DMS79 (cell line): ENCODE data around the gene SPOP.
"Not testable (repeated sequence)": the region's sequence is repeated elsewhere in the genome, so short reads cannot be mapped to it uniquely, and the experiment has no call there.

ENCODE experiments used
- DNase-seq: peaks from one replicate; lab custom pipeline; 2025; lab: John Stamatoyannopoulos, UW

Gene SPOP

GRCh38 chr17:49647256-49647585 lies 30.7 kb downstream of the SPOP start:
- no peak for DNase-seq

- no peak for DNase-seq
Measured at GRCh38 chr17:49646391-49647255, 31.3 kb downstream of the SPOP start.

DNA sequence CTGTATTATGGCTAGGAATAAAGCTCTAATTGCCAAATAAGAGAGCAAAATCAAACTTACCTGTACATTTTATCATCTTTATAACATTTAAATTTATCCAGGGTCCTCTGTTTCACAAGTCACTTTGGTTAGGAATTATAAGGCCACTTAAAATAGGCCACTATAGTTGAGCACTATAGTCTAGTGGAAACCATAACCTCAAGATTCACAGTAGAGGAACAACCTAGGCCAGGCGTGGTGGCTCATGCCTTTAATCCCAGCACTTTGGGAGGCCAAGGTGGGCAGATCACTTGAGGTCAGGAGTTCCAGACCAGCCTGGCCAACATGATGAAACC lies 31.9 kb downstream of the SPOP start:
- DNase-seq, result not testable (repeated sequence)

DNA sequence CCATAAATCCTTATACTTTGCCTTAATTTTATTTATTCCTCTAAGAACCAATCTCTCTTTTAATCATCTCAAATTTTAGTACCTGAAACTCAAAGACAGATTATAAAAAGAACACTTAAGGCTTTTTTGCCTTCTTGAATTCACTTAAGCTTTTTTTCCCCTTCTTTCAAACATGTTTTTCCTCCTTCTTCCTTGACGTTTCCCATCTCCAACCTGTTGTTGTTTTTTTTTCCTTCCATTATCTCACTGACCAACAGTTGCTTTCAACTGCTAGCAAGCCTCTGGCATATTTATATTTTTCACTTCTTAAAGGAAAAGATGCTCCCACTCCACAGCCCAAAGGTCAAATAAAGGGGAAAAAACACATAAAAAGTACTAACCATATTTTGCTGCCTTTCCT lies 32.2 kb downstream of the SPOP start:
- no peak for DNase-seq

DNA sequence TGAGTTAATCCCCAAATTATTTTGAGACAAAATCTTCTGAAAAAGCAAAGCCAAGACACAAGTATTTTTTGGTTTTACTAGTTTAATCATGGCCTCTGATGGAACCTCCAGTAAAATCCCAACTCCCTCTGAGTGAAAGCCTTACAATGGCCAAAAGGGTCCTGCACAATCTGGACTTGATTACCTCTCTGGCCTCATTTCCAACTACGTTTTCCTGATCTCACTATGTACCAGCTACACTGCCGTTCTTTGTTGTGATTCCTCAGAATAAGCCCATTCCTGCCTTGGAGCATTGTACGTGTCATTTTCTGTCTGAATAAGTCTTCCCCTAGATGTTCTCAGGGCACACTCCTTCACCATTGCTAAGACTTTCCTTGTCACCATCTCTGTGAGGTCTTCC lies 37.3 kb downstream of the SPOP start:
- DNase-seq, result no peak

DNA sequence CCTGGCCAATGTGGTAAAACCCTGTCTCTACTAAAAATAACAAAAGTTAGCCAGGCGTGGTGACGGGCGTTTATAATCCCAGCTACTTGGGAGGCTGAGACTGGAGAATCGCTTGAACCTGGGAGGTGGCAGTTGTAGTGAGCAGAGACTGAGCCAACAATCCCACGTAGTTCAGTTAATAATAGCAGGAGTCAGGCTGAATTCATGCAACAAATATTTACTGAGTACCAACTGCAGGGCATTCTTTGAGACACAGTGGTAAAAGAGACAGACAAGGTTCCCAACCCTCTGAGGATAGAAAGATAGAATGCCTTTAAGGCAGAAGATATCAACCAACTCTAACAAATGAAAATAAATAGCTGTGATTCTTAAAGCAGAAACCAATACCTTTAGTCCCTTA lies 39.1 kb downstream of the SPOP start:
- no peak for DNase-seq

DNA sequence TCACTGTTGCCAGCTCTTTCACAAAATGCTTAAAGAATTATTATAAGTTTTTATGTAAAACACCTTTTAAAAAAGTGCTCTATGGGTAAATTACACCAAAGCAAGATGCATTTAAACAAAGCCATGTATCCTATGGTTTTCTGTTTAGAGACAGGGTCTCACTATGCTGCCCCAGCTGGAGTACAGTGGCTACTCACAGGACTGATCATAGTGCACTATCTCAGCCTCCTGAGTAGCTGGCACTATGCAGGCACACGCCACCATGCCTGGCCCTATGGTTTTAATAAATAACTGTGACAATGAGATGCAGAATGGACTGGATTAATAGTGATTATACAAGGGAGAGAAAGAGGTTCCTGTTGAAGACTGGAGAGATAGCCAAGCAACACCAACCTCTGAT lies 40.2 kb downstream of the SPOP start:
- no peak for DNase-seq

DNA sequence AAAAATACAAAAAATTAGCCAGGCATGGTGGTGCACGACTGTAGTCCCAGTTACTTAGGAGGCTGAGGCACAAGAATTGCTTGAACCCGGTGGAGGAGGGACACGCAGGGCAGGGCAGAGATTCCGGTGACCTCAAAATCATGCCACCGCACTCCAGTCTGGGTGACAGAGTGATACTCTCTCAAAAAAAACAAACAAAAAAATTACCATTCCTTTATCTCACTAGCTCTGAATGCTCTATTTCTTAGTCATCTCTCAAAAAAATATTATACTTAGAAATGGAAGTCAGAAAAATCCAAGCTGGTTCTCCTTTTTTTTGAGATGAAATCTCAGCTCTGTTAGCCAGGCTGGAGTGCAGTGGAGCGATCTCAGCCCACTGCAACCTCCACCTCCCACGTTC lies 40.8 kb downstream of the SPOP start:
- DNase-seq, result no peak

GRCh38 chr17:49635121-49635520 lies 42.8 kb downstream of the SPOP start:
- DNase-seq, result no peak

DNA sequence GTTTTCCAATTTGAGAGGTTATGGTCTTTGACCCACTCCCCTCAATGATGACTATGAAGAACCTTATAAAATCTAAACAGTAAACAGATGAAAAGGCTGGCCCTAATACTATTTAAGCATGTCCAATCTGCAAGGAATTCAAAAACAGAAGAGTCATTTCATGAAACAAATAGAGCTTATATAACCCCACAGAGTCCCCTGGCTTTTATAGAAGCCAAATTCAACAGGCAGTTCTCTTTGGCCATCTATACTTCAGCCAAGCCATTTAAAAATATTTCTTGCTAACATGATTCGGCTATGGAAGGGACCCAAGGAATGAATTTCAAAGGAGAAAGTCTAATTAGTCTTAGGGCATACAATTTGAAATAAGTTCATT lies 43.4 kb downstream of the SPOP start:
- DNase-seq, result no peak

DNA sequence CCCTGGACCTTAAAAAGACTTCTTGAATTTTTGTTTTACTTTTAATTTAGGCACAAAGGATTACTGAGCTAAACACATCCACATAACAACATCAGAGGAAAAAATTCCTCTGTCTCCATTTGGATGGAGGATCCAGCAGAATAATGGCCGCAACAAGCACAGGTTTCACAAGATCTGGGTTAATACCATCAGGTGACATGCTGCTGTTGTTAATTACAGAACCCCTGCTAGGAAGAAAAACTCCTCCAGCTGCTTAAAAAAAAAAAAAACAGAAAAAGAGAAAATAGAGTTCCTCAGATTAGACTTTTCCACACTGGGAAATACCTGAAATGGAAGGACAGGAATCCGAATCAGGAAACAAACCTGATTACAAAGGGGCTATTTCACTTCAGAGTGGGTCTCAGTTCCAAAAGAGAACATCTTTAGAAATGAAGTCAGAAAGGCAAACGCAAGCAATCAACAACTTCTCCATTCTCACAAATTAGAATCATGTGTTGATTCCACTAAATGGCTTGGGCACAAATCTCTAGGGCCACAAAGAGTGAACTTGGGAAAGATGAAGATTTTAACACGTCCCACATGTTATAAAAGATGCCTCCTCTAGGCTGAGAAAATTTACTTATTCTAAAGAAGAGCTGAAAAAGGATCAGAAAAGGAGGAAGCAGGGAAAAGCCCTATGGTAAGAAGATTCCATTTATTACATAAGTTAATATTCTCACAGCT lies 44.0 kb downstream of the SPOP start:
- DNase-seq, result no peak

DNA sequence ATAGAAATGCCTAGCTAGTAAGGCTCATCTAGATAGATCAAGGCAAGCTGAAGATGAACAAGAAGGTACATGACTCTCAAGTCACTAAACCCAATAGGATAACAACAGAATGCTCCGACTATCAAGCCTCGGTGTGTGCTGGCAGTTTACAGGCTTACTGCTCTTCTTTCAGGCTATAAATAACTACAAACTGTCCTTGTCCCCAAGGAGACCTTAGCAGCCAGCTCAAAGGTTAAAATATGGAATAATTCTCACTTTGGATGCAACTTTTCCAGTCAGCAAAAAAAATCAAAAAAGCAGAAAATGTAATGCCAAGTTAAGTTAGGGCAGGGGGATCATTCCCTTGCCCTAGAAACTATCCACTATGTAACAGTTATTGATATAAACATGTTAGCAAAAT lies 44.6 kb downstream of the SPOP start:
- no peak for DNase-seq

DNA sequence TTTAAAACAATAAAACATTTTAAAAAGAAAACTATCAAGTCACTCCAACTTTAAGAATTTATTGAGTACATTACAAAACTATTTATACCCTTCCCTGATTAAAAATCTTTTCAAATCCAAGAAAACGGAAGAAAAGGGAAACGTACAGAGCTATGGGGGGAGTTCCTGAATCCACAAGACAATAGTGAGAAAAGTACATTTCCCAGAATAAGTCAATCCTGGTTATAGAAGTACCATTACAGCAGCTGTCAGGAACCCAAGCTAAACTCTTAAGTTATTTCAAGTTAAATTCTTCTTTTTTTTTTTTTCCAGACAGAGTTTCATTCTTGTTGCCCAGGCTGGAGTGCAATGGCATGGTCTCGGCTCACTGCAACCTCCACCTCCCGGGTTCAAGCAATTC lies 45.7 kb downstream of the SPOP start:
- DNase-seq, result no peak

GRCh38 chr17:49631496-49631895 lies 46.4 kb downstream of the SPOP start:
- DNase-seq, result no peak

DNA sequence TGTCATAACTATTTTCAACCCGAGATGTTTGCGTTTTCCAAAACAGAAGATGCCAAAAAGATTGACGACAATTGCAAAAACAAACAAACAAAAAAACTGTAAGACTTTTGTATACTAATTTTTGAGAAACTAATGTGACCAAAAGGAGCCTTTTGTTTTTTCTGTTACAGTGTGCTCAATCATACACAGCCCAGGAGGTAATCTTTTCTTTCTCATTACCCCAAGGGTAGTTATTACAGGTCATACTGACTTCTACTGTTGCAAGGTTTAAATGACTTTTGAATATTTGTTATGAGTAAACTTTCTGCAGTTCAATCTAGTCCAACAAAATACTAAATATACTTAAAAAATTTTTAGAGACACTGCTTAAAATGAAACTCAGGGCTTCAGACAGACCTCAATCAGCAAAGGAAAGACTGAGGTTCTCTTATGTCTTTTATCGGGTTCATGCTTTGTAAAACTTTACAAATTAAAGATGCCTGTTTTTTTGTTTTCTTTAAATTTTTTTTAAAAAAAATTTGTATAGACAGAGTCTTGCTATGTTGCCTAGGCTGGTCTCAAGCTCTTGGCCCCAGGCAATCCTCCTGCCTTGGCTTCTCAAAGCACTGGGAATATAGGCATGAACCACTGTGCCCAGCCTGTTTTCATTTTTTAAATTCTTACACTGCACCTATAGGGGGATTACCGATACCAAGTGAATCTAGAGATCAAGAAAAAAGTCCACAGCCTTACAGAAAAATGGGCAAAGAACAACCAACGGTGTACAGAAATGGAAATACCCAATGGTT lies 47.6 kb downstream of the SPOP start:
- DNase-seq, result no peak

GRCh38 chr17:49629447-49629846 lies 48.5 kb downstream of the SPOP start:
- DNase-seq, result no peak

GRCh38 chr17:49624896-49625295 lies 53.0 kb downstream of the SPOP start:
- DNase-seq, result no peak

DNA sequence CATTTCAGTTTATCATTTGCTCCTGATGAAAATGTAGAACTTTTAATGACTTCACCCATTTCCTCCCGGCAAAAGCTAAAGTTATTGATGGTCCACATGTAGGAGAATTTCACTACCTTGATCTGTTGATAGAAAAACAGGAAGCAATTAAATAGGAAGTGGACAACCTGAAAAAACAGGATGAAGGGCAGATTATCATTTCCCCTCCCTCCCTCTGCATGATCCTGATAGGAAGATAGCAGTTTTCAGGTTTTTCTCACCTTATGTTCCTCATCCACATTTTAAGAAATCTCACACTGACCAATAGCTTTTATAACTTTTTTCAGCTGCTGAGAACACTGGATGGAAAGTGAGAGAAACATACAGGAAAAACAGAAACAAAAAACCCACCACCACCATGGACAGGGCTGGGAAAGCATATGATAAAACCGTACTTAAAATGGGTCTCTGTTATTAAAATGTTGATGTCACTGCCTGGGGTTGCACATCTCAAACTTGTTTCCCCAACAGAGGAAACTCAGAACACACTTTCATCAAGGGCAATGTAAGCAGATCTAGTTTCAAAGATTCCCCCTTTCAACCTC lies 55.9 kb downstream of the SPOP start:
- no peak for DNase-seq

GRCh38 chr17:49621420-49621819 lies 56.5 kb downstream of the SPOP start:
- no peak for DNase-seq

GRCh38 chr17:49618028-49618611 lies 59.8 kb downstream of the SPOP start:
- DNase-seq, result no peak

GRCh38 chr17:49616601-49617131 lies 61.2 kb downstream of the SPOP start:
- DNase-seq, result no peak

DNA sequence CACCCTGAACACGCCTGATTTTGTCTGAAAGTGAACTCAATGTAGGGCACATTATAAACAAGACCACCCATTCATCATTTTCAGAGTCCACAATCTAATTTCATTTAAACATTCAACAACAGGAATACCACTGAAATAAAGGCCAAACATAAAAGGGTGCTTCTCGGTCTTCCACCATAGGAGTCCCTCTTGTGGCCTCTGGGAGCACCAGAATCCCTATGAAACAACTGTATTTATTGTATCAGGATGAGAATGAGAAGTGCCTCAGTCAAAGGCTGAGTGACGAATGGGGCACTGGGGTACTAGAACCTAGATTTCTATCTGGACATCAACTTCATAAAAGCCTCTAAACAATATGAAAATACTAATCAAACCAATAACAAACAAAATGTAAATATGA lies 61.8 kb downstream of the SPOP start:
- DNase-seq, result no peak
